HG03469 (cell line): Measurements from ENCODE around the gene ZNF514.
"Not testable (repeated sequence)": the region's sequence is repeated elsewhere in the genome, so short reads cannot be mapped to it uniquely, and the experiment has no call there.

ENCODE experiments used
- ATAC-seq: cut with Tn5 transposase; IDR thresholded peaks from one replicate; pipeline ENCODE4 v1.9.1; 2021; ENCODE audit warnings: mild to moderate bottlenecking, moderate library complexity, moderate number of reproducible peaks; ENCODE audit not compliant: unreplicated experiment

ZNF514 gene

GRCh38 chr2:95159690-95160449 lies at the start of gene ZNF514:
ZNF514 (minus strand) TSS chr2:95159848; CDS start chr2:95153253, 6,595 bp downstream.
- ATAC-seq, result peak; percentile 69

GRCh38 chr2:95208106-95208505 lies 48.5 kb upstream of the ZNF514 start:
- ATAC-seq, result no peak

GRCh38 chr2:95207111-95207961 lies 47.7 kb upstream of the ZNF514 start, which contains the start of gene ZNF892:
ZNF892 (plus strand) TSS chr2:95207521; CDS start chr2:95207816, 295 bp downstream.
- ATAC-seq, result peak; percentile 93

- no peak for ATAC-seq
Measured at GRCh38 chr2:95206096-95206495, 46.4 kb upstream of the ZNF514 start.

GRCh38 chr2:95204396-95204795 lies 44.7 kb upstream of the ZNF514 start:
- no peak for ATAC-seq

GRCh38 chr2:95203911-95204310 lies 44.3 kb upstream of the ZNF514 start:
- no peak for ATAC-seq

GRCh38 chr2:95192956-95193355 lies 33.3 kb upstream of the ZNF514 start:
- not testable (repeated sequence) for ATAC-seq

GRCh38 chr2:95185973-95186372 lies 26.3 kb upstream of the ZNF514 start:
- no peak for ATAC-seq

GRCh38 chr2:95185197-95185596 lies 25.5 kb upstream of the ZNF514 start:
- no peak for ATAC-seq

- ATAC-seq, result no peak
Measured at GRCh38 chr2:95181774-95182173, 22.1 kb upstream of the ZNF514 start.

- no peak for ATAC-seq
Measured at GRCh38 chr2:95179451-95179850, 19.8 kb upstream of the ZNF514 start.

GRCh38 chr2:95174031-95174542 lies 14.4 kb upstream of the ZNF514 start:
- no peak for ATAC-seq

- ATAC-seq, result no peak
Measured at GRCh38 chr2:95171902-95172301, 12.3 kb upstream of the ZNF514 start.

GRCh38 chr2:95166065-95166763 lies 6.6 kb upstream of the ZNF514 start:
- no peak for ATAC-seq

- ATAC-seq, result peak; percentile 91
Measured at GRCh38 chr2:95165371-95166064, 5.9 kb upstream of the ZNF514 start, which contains the start of gene ZNF2. ZNF2 (plus strand) TSS chr2:95165809; CDS start chr2:95176227, 10,418 bp downstream.

GRCh38 chr2:95165030-95165370 lies 5.4 kb upstream of the ZNF514 start:
- no peak for ATAC-seq

- peak; percentile 29 for ATAC-seq
Measured at GRCh38 chr2:95158891-95159619, 593 bp downstream of the ZNF514 start.

GRCh38 chr2:95158441-95158840 lies 1.2 kb downstream of the ZNF514 start:
- ATAC-seq, result no peak

GRCh38 chr2:95149397-95149984 lies 10.2 kb downstream of the ZNF514 start:
- no peak for ATAC-seq
